Natural killer cell (primary cell): ENCODE data around the gene COL27A1. TPM values are rescaled to one million over a fixed set of nuclear protein-coding genes. Genes with fewer than 3 reads are reported as not detected.

Source experiments
- ATAC-seq, 3 donors: fragments of 150-1000 bp in 2 of 3; fragments of 200-7000 bp in 1 of 3; cut with Tn5 transposase; 1 replicate in 1 of 3; 2 replicates in 2 of 3; pipeline ENCODE4 v1.10.0; 2021; ENCODE audit warnings: mild to moderate bottlenecking in 2 of 3, moderate library complexity in 2 of 3
- DNase-seq, 2 donors: peaks; one replicate each; pipeline versions ENCODE4 v3.0.0 to v3.0.0-alpha.2; 2013 to 2021; ENCODE audit warnings: mixed read lengths in 1 of 2
- H3K27ac ChIP-seq: one replicate; pipeline ENCODE4 v1.5.1; 2013; ENCODE audit warnings: mild to moderate bottlenecking, low read length
- H3K27me3 ChIP-seq: one replicate; pipeline ENCODE4 v1.6.1; 2013; ENCODE audit warnings: low read length; ENCODE audit not compliant: control insufficient read depth, insufficient read depth
- H3K36me3 ChIP-seq: one replicate; pipeline ENCODE4 v1.6.1; 2013; ENCODE audit warnings: low read length; ENCODE audit not compliant: control insufficient read depth, insufficient read depth
- H3K4me1 ChIP-seq: one replicate; pipeline ENCODE4 v1.6.1; 2013; ENCODE audit warnings: low read length; ENCODE audit not compliant: control insufficient read depth, insufficient read depth
- H3K4me3 ChIP-seq: one replicate; pipeline ENCODE4 v1.5.1; 2013; ENCODE audit warnings: low read length
- H3K9me3 ChIP-seq: one replicate; pipeline ENCODE4 v1.6.1; 2013; ENCODE audit warnings: low read length; ENCODE audit not compliant: control insufficient read depth, insufficient read depth
- H3K27ac Mint-ChIP-seq, 2 donors: one replicate each; pipeline ENCODE4 v1.8.0; 2022; ENCODE audit warnings: mild to moderate bottlenecking in 2 of 2, mixed read lengths in 2 of 2, moderate library complexity in 1 of 2
- H3K27me3 Mint-ChIP-seq, 2 donors: one replicate each; pipeline ENCODE4 v1.8.0; 2022; ENCODE audit warnings: low read depth in 2 of 2, mixed read lengths in 2 of 2
- H3K36me3 Mint-ChIP-seq: one replicate; pipeline ENCODE4 v1.8.0; 2022; ENCODE audit warnings: mixed read lengths
- H3K4me1 Mint-ChIP-seq, 2 donors: one replicate each; pipeline ENCODE4 v1.8.0; 2022; ENCODE audit warnings: mixed read lengths in 2 of 2
- H3K4me3 Mint-ChIP-seq: one replicate; pipeline ENCODE4 v1.8.0; 2022; ENCODE audit warnings: mild to moderate bottlenecking, moderate library complexity, mixed read lengths
- H3K9me3 Mint-ChIP-seq, 2 donors: one replicate each; pipeline ENCODE4 v1.8.0; 2022; ENCODE audit warnings: mixed read lengths in 2 of 2
- CTCF ChIP-seq: fragments of 200-600 bp; IDR thresholded peaks from one replicate; pipeline ENCODE4 v1.8.0; 2022; ENCODE audit warnings: antibody characterized with exemption
- WGBS: methylation state at CpG from one replicate; pipeline ENCODE4 v1.1.7; 2013; ENCODE audit warnings: missing lambda C conversion rate; ENCODE audit not compliant: insufficient coverage; 5-methylcytosine and 5-hydroxymethylcytosine counted together
- intact Hi-C: fragments of 100-400 bp; cut with micrococcal nuclease; formaldehyde crosslinking; loops from one replicate; pipeline ENCODE4 v1.14.2; 2022
- total RNA-seq, 4 donors: library from RNA; stranded (reverse); fragments of 120-200 nt in 1 of 4; gene quantifications; one replicate each; pipeline versions ENCODE4 v1.2.3 to v1.2.4, GENCODE V29; 2013 to 2022

COL27A1 gene
- total RNA-seq, 3 donors from 2014 or later (not counting 1 experiment from before 2014, with no cell fraction given): not detected

- no peak for TF ChIP-seq CTCF
- Mint-ChIP-seq H3K4me1 (no peaks in the 10 kb centered on the region), H3K4me3 (no peak overlapping the region), H3K27me3 (peaks cover 25 to 28% of the 10 kb centered on the region in 2 donors), H3K36me3 (no peaks in the 10 kb centered on the region), H3K27ac (no peak overlapping the region), H3K9me3 (no peaks in the 10 kb centered on the region)
- Histone ChIP-seq H3K27ac (no peak overlapping the region), H3K9me3 (no peaks in the 10 kb centered on the region), H3K27me3 (no peaks in the 10 kb centered on the region), H3K4me1 (no peaks in the 10 kb centered on the region), H3K36me3 (no peaks in the 10 kb centered on the region), H3K4me3 (no peak overlapping the region)
- ATAC-seq: no peak
- intact Hi-C loops: loop anchor here (5.0 kb wide), 1 partner anchor 183 kb away; no protein-coding TSS in a partner anchor
- no peak for DNase-seq
- 92% methylated on average over 5 of the region's 6 CpGs for WGBS
These were observed 46.2 kb upstream of the COL27A1 start for GRCh38 chr9:114109124-114109523.

- no peaks in the 10 kb centered on the region for H3K9me3 ChIP-seq
- H3K27me3 ChIP-seq: no peaks in the 10 kb centered on the region
- H3K4me3 ChIP-seq: no peak overlapping the region
- no peak overlapping the region for H3K27ac ChIP-seq
- H3K27ac Mint-ChIP-seq: no peak overlapping the region
- intact Hi-C loops: no loop called here
- H3K4me1 ChIP-seq: no peaks in the 10 kb centered on the region
- H3K36me3 ChIP-seq: no peaks in the 10 kb centered on the region
- H3K27me3 Mint-ChIP-seq: peaks cover 21 to 25% of the 10 kb centered on the region in 2 donors
- ATAC-seq (no peak), DNase-seq (no peak)
- H3K4me3 Mint-ChIP-seq: no peak overlapping the region
- no peaks in the 10 kb centered on the region for H3K36me3 Mint-ChIP-seq
- H3K4me1 Mint-ChIP-seq: no peaks in the 10 kb centered on the region
- no peak for TF ChIP-seq CTCF
- WGBS: 90% methylated on average over 2 of the region's 2 CpGs
- H3K9me3 Mint-ChIP-seq: no peaks in the 10 kb centered on the region
These were observed 45.2 kb upstream of the COL27A1 start for GRCh38 chr9:114110180-114110579.

- Mint-ChIP-seq H3K36me3 (no peaks in the 10 kb centered on the region), H3K27ac (no peak overlapping the region), H3K9me3 (no peaks in the 10 kb centered on the region), H3K4me3 (no peak overlapping the region), H3K4me1 (no peaks in the 10 kb centered on the region), H3K27me3 (peaks cover 24 to 26% of the 10 kb centered on the region in 2 donors)
- Histone ChIP-seq H3K4me1 (no peaks in the 10 kb centered on the region), H3K9me3 (no peaks in the 10 kb centered on the region), H3K4me3 (no peak overlapping the region), H3K27ac (no peak overlapping the region), H3K36me3 (no peaks in the 10 kb centered on the region), H3K27me3 (no peaks in the 10 kb centered on the region)
- WGBS: 93% methylated on average over 1 of the region's 1 CpG
- DNase-seq: no peak
- intact Hi-C loops: no loop called here
- TF ChIP-seq CTCF: no peak
- no peak for ATAC-seq
These were observed 43.0 kb upstream of the COL27A1 start for GRCh38 chr9:114112325-114112724.
